ENCODE results near the gene KLHL22.
"Not testable (repeated sequence)": the region's sequence is repeated elsewhere in the genome, so short reads cannot be mapped to it uniquely, and the experiment has no call there.

The KLHL22 gene

GRCh38 chr22:20494978-20495860 lies at the start of gene KLHL22:
Gene KLHL22, minus strand, starts transcription at chr22:20495795. Its CDS starts 6,584 bp downstream, at chr22:20489211.
- Histone ChIP-seq H3K9me3 (ENCODE audit: control insufficient read depth, insufficient read depth, low read length) (no peaks in the 10 kb centered on the region), H3K9ac (ENCODE audit: low read depth, low read length) (peak within 1 kb of the TSS; percentile 79), H3K36me3 (ENCODE audit: insufficient read depth, low read length) (no peaks in the 10 kb centered on the region; the same call in 1 of the 2 replicates), H3K4me1 (ENCODE audit: insufficient read depth, low read length) (peaks cover 4% of the 10 kb centered on the region; the same call in 1 of the 2 replicates)

- H3K4me1 ChIP-seq (ENCODE audit: insufficient read depth, low read length) = peaks cover 23% of the 10 kb centered on the region
- H3K9ac ChIP-seq (ENCODE audit: low read depth, low read length); H3K36me3 ChIP-seq (ENCODE audit: insufficient read depth, low read length); H3K9me3 ChIP-seq (ENCODE audit: control insufficient read depth, insufficient read depth, low read length): not testable (repeated sequence)
Measured at GRCh38 chr22:20545318-20545634, 49.7 kb upstream of the KLHL22 start.

GRCh38 chr22:20542736-20543135 lies 47.1 kb upstream of the KLHL22 start:
- Histone ChIP-seq H3K9ac (ENCODE audit: low read depth, low read length) (no peak overlapping the region), H3K36me3 (ENCODE audit: insufficient read depth, low read length) (peaks cover 6% of the 10 kb centered on the region), H3K9me3 (ENCODE audit: control insufficient read depth, insufficient read depth, low read length) (no peaks in the 10 kb centered on the region), H3K4me1 (ENCODE audit: insufficient read depth, low read length) (peaks cover 5% of the 10 kb centered on the region; the same call in 1 of the 2 replicates)

GRCh38 chr22:20542055-20542454 lies 46.5 kb upstream of the KLHL22 start:
- H3K36me3 ChIP-seq (ENCODE audit: insufficient read depth, low read length) = peaks cover 6% of the 10 kb centered on the region
- H3K9me3 ChIP-seq (ENCODE audit: control insufficient read depth, insufficient read depth, low read length) = no peaks in the 10 kb centered on the region
- H3K9ac ChIP-seq (ENCODE audit: low read depth, low read length) = no peak overlapping the region
- peaks cover 5% of the 10 kb centered on the region; the same call in 1 of the 2 replicates for H3K4me1 ChIP-seq (ENCODE audit: insufficient read depth, low read length)

GRCh38 chr22:20538875-20539274 lies 43.3 kb upstream of the KLHL22 start:
- H3K9me3 ChIP-seq (ENCODE audit: control insufficient read depth, insufficient read depth, low read length); H3K9ac ChIP-seq (ENCODE audit: low read depth, low read length); H3K36me3 ChIP-seq (ENCODE audit: insufficient read depth, low read length); H3K4me1 ChIP-seq (ENCODE audit: insufficient read depth, low read length): not testable (repeated sequence)

- no peak overlapping the region for H3K9ac ChIP-seq (ENCODE audit: low read depth, low read length)
- H3K36me3 ChIP-seq (ENCODE audit: insufficient read depth, low read length) = no peaks in the 10 kb centered on the region; the same call in 1 of the 2 replicates
- no peaks in the 10 kb centered on the region for H3K9me3 ChIP-seq (ENCODE audit: control insufficient read depth, insufficient read depth, low read length)
- H3K4me1 ChIP-seq (ENCODE audit: insufficient read depth, low read length) = no peaks in the 10 kb centered on the region
Measured at GRCh38 chr22:20537983-20538382, 42.4 kb upstream of the KLHL22 start.

GRCh38 chr22:20537325-20537756 lies 41.7 kb upstream of the KLHL22 start:
- no peaks in the 10 kb centered on the region; the same call in 1 of the 2 replicates for H3K36me3 ChIP-seq (ENCODE audit: insufficient read depth, low read length)
- H3K4me1 ChIP-seq (ENCODE audit: insufficient read depth, low read length) = no peaks in the 10 kb centered on the region; the same call in 1 of the 2 replicates

GRCh38 chr22:20536590-20537324 lies 41.2 kb upstream of the KLHL22 start:
- H3K4me1 ChIP-seq (ENCODE audit: insufficient read depth, low read length) = peaks cover 2% of the 10 kb centered on the region; the same call in 1 of the 2 replicates
- H3K36me3 ChIP-seq (ENCODE audit: insufficient read depth, low read length) = no peaks in the 10 kb centered on the region; the same call in 1 of the 2 replicates
- H3K9ac ChIP-seq (ENCODE audit: low read depth, low read length) = no peak overlapping the region
- no peaks in the 10 kb centered on the region for H3K9me3 ChIP-seq (ENCODE audit: control insufficient read depth, insufficient read depth, low read length)

More at GRCh38 chr22:20537325-20537756, 41.7 kb upstream of the KLHL22 start:
- no peak overlapping the region for H3K9ac ChIP-seq (ENCODE audit: low read depth, low read length)
- H3K9me3 ChIP-seq (ENCODE audit: control insufficient read depth, insufficient read depth, low read length) = no peaks in the 10 kb centered on the region

- no peaks in the 10 kb centered on the region for H3K9me3 ChIP-seq (ENCODE audit: control insufficient read depth, insufficient read depth, low read length)
- H3K36me3 ChIP-seq (ENCODE audit: insufficient read depth, low read length) = no peaks in the 10 kb centered on the region; the same call in 1 of the 2 replicates
- H3K9ac ChIP-seq (ENCODE audit: low read depth, low read length) = no peak overlapping the region
- peaks cover 22% of the 10 kb centered on the region for H3K4me1 ChIP-seq (ENCODE audit: insufficient read depth, low read length)
Measured at GRCh38 chr22:20533879-20534265, 38.3 kb upstream of the KLHL22 start.

- no peaks in the 10 kb centered on the region for H3K9me3 ChIP-seq (ENCODE audit: control insufficient read depth, insufficient read depth, low read length)
- no peak overlapping the region for H3K9ac ChIP-seq (ENCODE audit: low read depth, low read length)
- no peaks in the 10 kb centered on the region; the same call in 1 of the 2 replicates for H3K36me3 ChIP-seq (ENCODE audit: insufficient read depth, low read length)
- H3K4me1 ChIP-seq (ENCODE audit: insufficient read depth, low read length) = peaks cover 22% of the 10 kb centered on the region
Measured at GRCh38 chr22:20533095-20533878, 37.7 kb upstream of the KLHL22 start.

- Histone ChIP-seq H3K36me3 (ENCODE audit: insufficient read depth, low read length) (no peaks in the 10 kb centered on the region; the same call in 1 of the 2 replicates), H3K9me3 (ENCODE audit: control insufficient read depth, insufficient read depth, low read length) (peaks cover 4% of the 10 kb centered on the region), H3K9ac (ENCODE audit: low read depth, low read length) (no peak overlapping the region), H3K4me1 (ENCODE audit: insufficient read depth, low read length) (peaks cover 22% of the 10 kb centered on the region)
Measured at GRCh38 chr22:20532256-20532993, 36.8 kb upstream of the KLHL22 start.

GRCh38 chr22:20531404-20532201 lies 36.0 kb upstream of the KLHL22 start:
- Histone ChIP-seq H3K4me1 (ENCODE audit: insufficient read depth, low read length) (peaks cover 22% of the 10 kb centered on the region), H3K36me3 (ENCODE audit: insufficient read depth, low read length) (no peaks in the 10 kb centered on the region; the same call in 1 of the 2 replicates), H3K9me3 (ENCODE audit: control insufficient read depth, insufficient read depth, low read length) (peaks cover 4% of the 10 kb centered on the region), H3K9ac (ENCODE audit: low read depth, low read length) (no peak overlapping the region)

GRCh38 chr22:20531154-20531403 lies 35.5 kb upstream of the KLHL22 start:
- Histone ChIP-seq H3K9ac (ENCODE audit: low read depth, low read length) (0 out of 2 replicates have a peak overlapping the region, but pooled peaks have one; percentile 28), H3K4me1 (ENCODE audit: insufficient read depth, low read length) (peaks cover 22% of the 10 kb centered on the region)

More at GRCh38 chr22:20531154-20531403, 35.5 kb upstream of the KLHL22 start:
- peaks cover 4% of the 10 kb centered on the region for H3K9me3 ChIP-seq (ENCODE audit: control insufficient read depth, insufficient read depth, low read length)
- H3K36me3 ChIP-seq (ENCODE audit: insufficient read depth, low read length) = no peaks in the 10 kb centered on the region; the same call in 1 of the 2 replicates
